GM23248 (cell line): ENCODE results near the gene PRR23E. TPM values are rescaled to one million over a fixed set of nuclear protein-coding genes. Genes with fewer than 3 reads are reported as not detected.

Source experiments
- DNase-seq: peaks from one replicate; pipeline ENCODE4 v3.0.0-alpha.2; 2015
- H2AFZ ChIP-seq: fragments of 200-600 bp; sonication (generic); 2 replicates; pipeline ENCODE4 v1.6.1; 2016; ENCODE audit warnings: antibody characterized with exemption
- H3F3A ChIP-seq: fragments of 200-600 bp; sonication (generic); 2 replicates; pipeline ENCODE4 v1.6.1; 2016; ENCODE audit warnings: mild to moderate bottlenecking, antibody characterized with exemption, mixed run types; ENCODE audit not compliant: insufficient read depth
- H3K27ac ChIP-seq: fragments of 200-600 bp; sonication (generic); 2 replicates; pipeline ENCODE4 v1.5.1; 2016; ENCODE audit warnings: mild to moderate bottlenecking
- H3K27me3 ChIP-seq: fragments of 200-600 bp; sonication (generic); replicated peaks from 2 replicates; pipeline ENCODE4 v1.6.1; 2016; ENCODE audit warnings: mild to moderate bottlenecking; ENCODE audit not compliant: insufficient read depth
- H3K36me3 ChIP-seq: fragments of 200-600 bp; sonication (generic); 2 replicates; pipeline ENCODE4 v1.6.1; 2016; ENCODE audit warnings: low read depth, mild to moderate bottlenecking
- H3K4me1 ChIP-seq: fragments of 200-600 bp; sonication (generic); 2 replicates; pipeline ENCODE4 v1.6.1; 2016; ENCODE audit warnings: mild to moderate bottlenecking; ENCODE audit not compliant: insufficient read depth
- H3K4me2 ChIP-seq: fragments of 200-600 bp; sonication (generic); one replicate; pipeline ENCODE4 v1.6.1; 2016; ENCODE audit warnings: mild to moderate bottlenecking; ENCODE audit not compliant: unreplicated experiment
- H3K4me3 ChIP-seq: fragments of 200-600 bp; sonication (generic); 2 replicates; pipeline ENCODE4 v1.5.1; 2016; ENCODE audit warnings: mild to moderate bottlenecking
- H3K79me2 ChIP-seq: fragments of 200-600 bp; sonication (generic); 2 replicates; pipeline ENCODE4 v1.6.1; 2016; ENCODE audit warnings: mild to moderate bottlenecking; ENCODE audit not compliant: insufficient read depth
- H3K9ac ChIP-seq: fragments of 200-600 bp; sonication (generic); 2 replicates; pipeline ENCODE4 v1.6.1; 2016; ENCODE audit warnings: mild to moderate bottlenecking
- H3K9me2 ChIP-seq: fragments of 200-600 bp; sonication (generic); 2 replicates; pipeline ENCODE4 v1.6.1; 2016; ENCODE audit warnings: mixed run types, mild to moderate bottlenecking, moderate library complexity; ENCODE audit not compliant: insufficient read depth
- H3K9me3 ChIP-seq: fragments of 200-600 bp; sonication (generic); one replicate; pipeline ENCODE4 v1.6.1; 2017; ENCODE audit warnings: low read depth
- H4K20me1 ChIP-seq: fragments of 200-600 bp; sonication (generic); 2 replicates; pipeline ENCODE4 v1.6.0; 2016; ENCODE audit not compliant: insufficient read depth
- EZH2 ChIP-seq: fragments of 200-600 bp; sonication (generic); IDR thresholded peaks from 2 replicates; pipeline ENCODE4 v1.6.1; 2018; ENCODE audit warnings: antibody characterized with exemption, mild to moderate bottlenecking; ENCODE audit not compliant: insufficient read depth, poor library complexity, severe bottlenecking
- EZH2phosphoT487 ChIP-seq: fragments of 200-600 bp; sonication (generic); IDR thresholded peaks from 2 replicates; pipeline ENCODE4 v1.6.1; 2018; ENCODE audit warnings: antibody characterized with exemption, moderate library complexity, mild to moderate bottlenecking, low read depth; ENCODE audit not compliant: insufficient read depth
- WGBS, 2 experiments: methylation state at CpG; one replicate each; pipeline ENCODE4 v1.1.6; 2015 to 2017; ENCODE audit warnings: low lambda C conversion rate in 2 of 2, low coverage in 1 of 2; ENCODE audit errors: missing lambda C conversion rate in 2 of 2; 5-methylcytosine and 5-hydroxymethylcytosine counted together
- in situ Hi-C: fragments of 300-500 bp; cut with MboI; formaldehyde crosslinking; loops from 2 replicates; pipeline ENCODE4 v1.15.0; 2020
- polyA plus RNA-seq: library from polyadenylated mRNA; unstranded; fragments of >200 nt; fragmentation: Nextera tagmentation; extraction: Ambion mirVana; gene quantifications from 2 replicates; pipeline ENCODE4 v1.2.1, GENCODE V29; 2016
- total RNA-seq: library from RNA; depleted of rRNA; stranded (reverse); fragments of >200 nt; shearing (Covaris generic); gene quantifications from 2 replicates; pipeline ENCODE4 v1.2.3, GENCODE V29; 2014

The PRR23E gene
- total and polyA plus RNA-seq, 2 experiments from 2014 or later: not detected

- H3K9ac ChIP-seq: no peak overlapping the region
- no peaks in the 10 kb centered on the region for H3K27me3 ChIP-seq
- WGBS, 2 experiments: 47 to 51% methylated on average over 4 of the region's 4 CpGs
- H3K27ac ChIP-seq: no peak overlapping the region
- no peaks in the 10 kb centered on the region for H3K9me2 ChIP-seq
- no peaks in the 10 kb centered on the region for H4K20me1 ChIP-seq
- TF ChIP-seq EZH2phosphoT487 (no peak), EZH2 (no peak)
- H3K36me3 ChIP-seq: no peaks in the 10 kb centered on the region
- H3K4me3 ChIP-seq: no peak overlapping the region
- no peak for DNase-seq
- no peak overlapping the region for H2AFZ ChIP-seq
- H3K9me3 ChIP-seq: no peaks in the 10 kb centered on the region
- no peaks in the 10 kb centered on the region for H3K79me2 ChIP-seq
- no peaks in the 10 kb centered on the region for H3K4me1 ChIP-seq
- no peaks in the 10 kb centered on the region for H3F3A ChIP-seq
- no peak overlapping the region for H3K4me2 ChIP-seq
- in situ Hi-C loops: no loop called here
Measured at GRCh38 chr3:127185962-127186674, 6.8 kb upstream of the PRR23E start.

- Histone ChIP-seq H3K9ac (no peak overlapping the region), H3K4me2 (no peak overlapping the region), H3K79me2 (no peaks in the 10 kb centered on the region), H3F3A (no peaks in the 10 kb centered on the region), H4K20me1 (no peaks in the 10 kb centered on the region), H3K27ac (no peak overlapping the region), H2AFZ (no peak overlapping the region), H3K4me3 (no peak overlapping the region), H3K9me2 (no peaks in the 10 kb centered on the region), H3K36me3 (no peaks in the 10 kb centered on the region), H3K27me3 (no peaks in the 10 kb centered on the region), H3K9me3 (no peaks in the 10 kb centered on the region), H3K4me1 (no peaks in the 10 kb centered on the region)
- DNase-seq: no peak
- in situ Hi-C loops: no loop called here
- TF ChIP-seq EZH2 (no peak), EZH2phosphoT487 (no peak)
- 36 to 60% methylated on average over 1 of the region's 1 CpG for WGBS, 2 experiments
Measured at GRCh38 chr3:127187316-127187715, 5.6 kb upstream of the PRR23E start.

- Histone ChIP-seq H3K27ac (no peak overlapping the region), H4K20me1 (no peaks in the 10 kb centered on the region), H3K9ac (no peak overlapping the region), H3K4me1 (no peaks in the 10 kb centered on the region), H3K9me3 (no peaks in the 10 kb centered on the region), H2AFZ (no peak overlapping the region), H3K4me2 (no peak overlapping the region), H3K79me2 (no peaks in the 10 kb centered on the region), H3K4me3 (no peak overlapping the region), H3K36me3 (no peaks in the 10 kb centered on the region), H3K27me3 (peaks cover 6% of the 10 kb centered on the region; the same call in 1 of the 2 replicates), H3F3A (no peaks in the 10 kb centered on the region), H3K9me2 (no peaks in the 10 kb centered on the region)
- DNase-seq: no peak
- WGBS, 2 experiments: 62 to 63% methylated on average over 10 to 11 of the region's 11 CpGs
- in situ Hi-C loops: no loop called here
- TF ChIP-seq EZH2phosphoT487: no peak
- no peak for TF ChIP-seq EZH2
Measured at GRCh38 chr3:127193341-127193740, 410 bp downstream of the PRR23E start.

GRCh38 chr3:127193775-127194174 lies 844 bp downstream of the PRR23E start:
- Histone ChIP-seq H3K27me3 (peaks cover 10% of the 10 kb centered on the region; the same call in 1 of the 2 replicates), H3K9me2 (no peaks in the 10 kb centered on the region), H3K9me3 (no peaks in the 10 kb centered on the region), H4K20me1 (no peaks in the 10 kb centered on the region), H3K27ac (no peak overlapping the region), H3F3A (no peaks in the 10 kb centered on the region), H3K4me1 (no peaks in the 10 kb centered on the region), H3K4me2 (no peak overlapping the region), H3K9ac (no peak overlapping the region), H2AFZ (no peak overlapping the region), H3K4me3 (no peak overlapping the region), H3K79me2 (no peaks in the 10 kb centered on the region), H3K36me3 (no peaks in the 10 kb centered on the region)
- in situ Hi-C loops: no loop called here
- no peak for DNase-seq
- 40 to 51% methylated on average over 3 of the region's 3 CpGs for WGBS, 2 experiments
- TF ChIP-seq EZH2 (no peak), EZH2phosphoT487 (no peak)
